Heart left ventricle (tissue), 16 donors: Measurements from ENCODE around the gene RALGAPA2. TPM values are rescaled to one million over a fixed set of nuclear protein-coding genes. Genes with fewer than 3 reads are reported as not detected.

Experiments
- ATAC-seq, 4 donors: fragments of 200-7000 bp; cut with Tn5 transposase; one replicate each; pipeline ENCODE4 v1.9.1; 2020 to 2022; ENCODE audit warnings: moderate library complexity in 4 of 4, mild to moderate bottlenecking in 3 of 4, moderate number of reproducible peaks in 1 of 4
- DNase-seq, 5 donors: peaks; one replicate each; pipeline ENCODE4 v3.0.0-alpha.2; 2020
- H3K27ac ChIP-seq, 12 donors: fragments of 200-600 bp; sonication (generic) in 4 of 12; one replicate each; pipeline versions ENCODE4 v1.5.0 to v1.8.0; 2016 to 2022; ENCODE audit warnings: mild to moderate bottlenecking in 2 of 12
- H3K27me3 ChIP-seq, 9 donors: fragments of 200-600 bp; sonication (generic) in 2 of 9; one replicate each; pipeline versions ENCODE4 v1.5.1 to v1.8.0; 2016 to 2022; ENCODE audit warnings: mild to moderate bottlenecking in 3 of 9
- H3K36me3 ChIP-seq, 9 donors: fragments of 200-600 bp; sonication (generic) in 2 of 9; one replicate each; pipeline versions ENCODE4 v1.5.0 to v1.8.0; 2018 to 2022; ENCODE audit warnings: mild to moderate bottlenecking in 2 of 9
- H3K4me1 ChIP-seq, 12 donors: fragments of 200-600 bp; sonication (generic) in 4 of 12; one replicate each; pipeline versions ENCODE4 v1.5.0 to v1.8.0; 2016 to 2022; ENCODE audit warnings: mild to moderate bottlenecking in 3 of 12
- H3K4me3 ChIP-seq, 12 donors: fragments of 200-600 bp; sonication (generic) in 4 of 12; one replicate each; pipeline versions ENCODE4 v1.5.0 to v1.8.0; 2017 to 2022; ENCODE audit warnings: mild to moderate bottlenecking in 9 of 12, moderate library complexity in 4 of 12
- H3K9me3 ChIP-seq, 12 donors: fragments of 200-600 bp; sonication (generic) in 4 of 12; one replicate each; pipeline versions ENCODE4 v1.5.0 to v1.8.0; 2016 to 2022; ENCODE audit warnings: mild to moderate bottlenecking in 1 of 12
- CTCF ChIP-seq, 12 donors: fragments of 200-600 bp; sonication (generic) in 4 of 12; IDR thresholded peaks; one replicate each; pipeline versions ENCODE4 v1.5.0 to v1.8.0; 2018 to 2022; ENCODE audit warnings: antibody characterized with exemption in 12 of 12, mild to moderate bottlenecking in 5 of 12
- POLR2A ChIP-seq, 2 donors: fragments of 450-650 bp; IDR thresholded peaks; one replicate each; pipeline ENCODE4 v1.6.1; 2017; ENCODE audit warnings: antibody characterized with exemption in 2 of 2, mild to moderate bottlenecking in 2 of 2, moderate library complexity in 2 of 2
- WGBS, 4 donors: extraction: QIAGEN DNeasy Blood & Tissue Kit in 2 of 4; methylation state at CpG; one replicate each; pipeline versions ENCODE4 v1.1.5 to v1.1.7; 2013 to 2018; 5-methylcytosine and 5-hydroxymethylcytosine counted together
- intact Hi-C, 10 donors: fragments of 100-400 bp; cut with DNase I; formaldehyde crosslinking; loops; one replicate each; pipeline versions ENCODE4 v1.11.1 to v1.14.2; 2022
- polyA plus RNA-seq, 2 donors: library from polyadenylated mRNA; stranded (reverse); fragments of 200-250 nt; gene quantifications; one replicate each; pipeline ENCODE4 v1.2.3, GENCODE V29; 2013
- total RNA-seq, 9 donors: library from RNA; depleted of rRNA in 2 of 9; stranded (reverse); fragments of >200 nt in 2 of 9; fragmentation: NEBNext Ultra II Directional in 3 of 9; extraction: Animal tissue kit (Norgen Biotek cat#: 25700) in 3 of 9; gene quantifications; one replicate each; pipeline versions ENCODE4 v1.1.0 to v1.2.4, GENCODE V29; 2016 to 2023
- donor health status: ischemic (EF 13 %, LVEDD 7.1; RV severe dilation, severe dysfunction).
- donor health status: healthy with polysubstance abuse.
- donor health status: DM: no; HTN: yes; CAD: no.
- donor health status: DM: no; HTN: no; CAD: no.
- donor health status: ischemic (EF 25% LVEDD 6.9; RV normal size, moderate dysfunction).
- donor health status: ischemic (EF 25% LVEDD 5.7; RV mildly dilated, moderate dysfunction).
- donor health status: healthy.
- donor health status: DM: yes; HTN: yes; CAD: no.
- donor health status: ischemic (EF 35%, LVEDD 5.7; RV mildly dilated, moderate dysfunction).
- donor health status: nonischemic (EF 11% LVEDD 7.7; RV severe dilation, severe dysfunction).
- donor health status: DM: yes; HTN: yes; CAD: no.
- donor health status: PGD.
- donor health status: ischemic (EF 29% LVEDD 5.4; RV normal size, mild dysfunction).
- donor health status: nonischemic (EF 23%, LVEDD 6.1; RV moderate dilation, normal function).

RALGAPA2 gene
- total and polyA plus RNA-seq, 11 donors: 5.6 to 33.8 (median 21.4) TPM

- Histone ChIP-seq H3K27me3 (no peaks in the 10 kb centered on the region), H3K4me3 (no peak overlapping the region), H3K4me1 (no peaks in the 10 kb centered on the region), H3K9me3 (no peaks in the 10 kb centered on the region), H3K27ac (no peak overlapping the region), H3K36me3 (no peaks in the 10 kb centered on the region)
- intact Hi-C loops: no loop called here
- TF ChIP-seq POLR2A (IDR thresholded peaks at IDR 0.05): no peak
- no peak for TF ChIP-seq CTCF (IDR thresholded peaks at IDR 0.05)
- 97 to 100% (median 99%) methylated on average over 1 of the region's 1 CpG for whole genome bisulfite sequencing, 4 donors
- ATAC-seq: no peak
- no peak for DNase-seq
Measured at GRCh38 chr20:20720158-20720557, 7.7 kb upstream of the RALGAPA2 start.

- H3K4me1 ChIP-seq: no peaks in the 10 kb centered on the region
- DNase-seq: no peak
- intact Hi-C loops: no loop called here
- H3K27me3 ChIP-seq: no peaks in the 10 kb centered on the region
- TF ChIP-seq CTCF (IDR thresholded peaks at IDR 0.05) (no peak), POLR2A (IDR thresholded peaks at IDR 0.05) (no peak)
- no peak overlapping the region for H3K27ac ChIP-seq
- H3K9me3 ChIP-seq: no peaks in the 10 kb centered on the region
- no peak overlapping the region for H3K4me3 ChIP-seq
- no peak for ATAC-seq
- H3K36me3 ChIP-seq: no peaks in the 10 kb centered on the region
Measured at GRCh38 chr20:20719411-20719810, 7.0 kb upstream of the RALGAPA2 start.

- Histone ChIP-seq H3K27me3 (no peaks in the 10 kb centered on the region), H3K36me3 (no peaks in the 10 kb centered on the region), H3K9me3 (no peaks in the 10 kb centered on the region), H3K4me1 (peaks cover 0 to 41% (median 23%) of the 10 kb centered on the region in 12 donors), H3K27ac (peak overlapping the region; percentile 64 to 98 (median 92)), H3K4me3 (peak overlapping the region in 11 of 12 donors; percentile 64 to 98 (median 89))
- whole genome bisulfite sequencing, 4 donors: 43 to 61% (median 49%) methylated on average over 13 to 15 of the region's 15 CpGs
- peak in 2 of 5 donors; percentile 16 to 29 for DNase-seq
- ATAC-seq: peak in 1 of 4 donors; percentile 3
- TF ChIP-seq POLR2A (IDR thresholded peaks at IDR 0.05) (no peak), CTCF (IDR thresholded peaks at IDR 0.05) (no peak)
- intact Hi-C loops: no loop called here
Measured at GRCh38 chr20:20713244-20713765, 861 bp upstream of the RALGAPA2 start.

- intact Hi-C loops: no loop called here
- H3K4me3 ChIP-seq: peak overlapping the region; percentile 64 to 98 (median 90)
- H3K9me3 ChIP-seq: no peaks in the 10 kb centered on the region
- H3K4me1 ChIP-seq: peaks cover 0 to 52% (median 24%) of the 10 kb centered on the region in 12 donors
- TF ChIP-seq POLR2A (IDR thresholded peaks at IDR 0.05) (no peak), CTCF (IDR thresholded peaks at IDR 0.05) (no peak)
- DNase-seq: peak in 1 of 5 donors; percentile 39
- no peaks in the 10 kb centered on the region for H3K36me3 ChIP-seq
- WGBS, 4 donors: 0 to 2% (median 1%) methylated on average over 10 to 33 of the region's 33 CpGs
- no peaks in the 10 kb centered on the region for H3K27me3 ChIP-seq
- ATAC-seq: peak in 2 of 4 donors; percentile 2 to 21
- peak overlapping the region; percentile 64 to 98 (median 92) for H3K27ac ChIP-seq
Measured at GRCh38 chr20:20712004-20712473, 405 bp downstream of the RALGAPA2 start.
